HG03103 (cell line): ENCODE data around the gene IRX4.
"Not testable (repeated sequence)": the region's sequence is repeated elsewhere in the genome, so short reads cannot be mapped to it uniquely, and the experiment has no call there.

Experiments
- ATAC-seq: cut with Tn5 transposase; IDR thresholded peaks from one replicate; pipeline ENCODE4 v1.9.1; 2021; ENCODE audit warnings: low read depth; ENCODE audit not compliant: unreplicated experiment

Gene IRX4

DNA sequence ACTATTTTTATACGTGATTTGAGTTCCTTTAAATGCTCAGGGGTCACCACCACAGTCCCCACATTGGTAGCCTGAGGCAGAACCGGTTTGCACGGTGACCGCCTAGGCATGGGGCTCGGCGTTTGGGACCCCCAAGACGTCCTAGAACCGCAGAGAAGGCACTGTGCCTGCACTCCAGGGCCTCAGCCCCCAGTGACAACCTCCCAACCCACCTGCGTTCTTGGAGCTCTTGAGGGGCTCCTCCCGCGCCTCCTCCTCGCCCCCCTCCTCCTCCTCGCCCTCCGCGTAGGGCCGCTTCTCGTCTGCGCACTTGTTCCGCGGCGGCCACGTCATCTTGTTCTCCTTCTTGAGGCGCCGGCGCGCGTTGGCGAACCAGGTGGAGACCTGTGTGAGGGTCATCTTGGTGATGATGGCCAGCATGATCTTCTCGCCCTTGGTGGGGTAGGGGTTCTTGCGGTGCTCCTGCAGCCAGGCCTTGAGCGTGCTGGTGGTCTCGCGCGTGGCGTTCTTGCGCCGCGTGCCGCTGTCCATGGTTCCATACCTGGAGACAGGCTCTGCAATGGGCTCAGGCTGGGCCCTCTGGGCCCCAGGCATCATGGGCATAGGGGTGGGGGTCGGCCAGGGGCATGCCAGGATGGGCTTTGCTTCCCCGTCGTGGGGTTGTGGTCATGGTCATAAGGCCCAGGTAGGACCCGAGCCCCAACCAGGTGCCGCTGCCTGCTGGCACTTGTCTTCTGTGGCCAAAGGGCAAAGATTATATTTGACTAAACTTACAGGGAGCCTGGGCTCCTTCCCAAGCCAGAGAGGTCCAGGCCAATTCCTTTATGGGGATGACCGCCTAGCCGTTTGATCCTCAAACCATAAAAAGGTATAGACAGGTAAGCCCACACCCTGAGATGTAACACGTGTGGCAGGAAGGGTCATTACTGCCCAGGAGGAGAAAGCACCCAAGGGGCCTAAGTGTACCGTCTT is 3.1 kb downstream of the IRX4 start:
- ATAC-seq, result no peak

DNA sequence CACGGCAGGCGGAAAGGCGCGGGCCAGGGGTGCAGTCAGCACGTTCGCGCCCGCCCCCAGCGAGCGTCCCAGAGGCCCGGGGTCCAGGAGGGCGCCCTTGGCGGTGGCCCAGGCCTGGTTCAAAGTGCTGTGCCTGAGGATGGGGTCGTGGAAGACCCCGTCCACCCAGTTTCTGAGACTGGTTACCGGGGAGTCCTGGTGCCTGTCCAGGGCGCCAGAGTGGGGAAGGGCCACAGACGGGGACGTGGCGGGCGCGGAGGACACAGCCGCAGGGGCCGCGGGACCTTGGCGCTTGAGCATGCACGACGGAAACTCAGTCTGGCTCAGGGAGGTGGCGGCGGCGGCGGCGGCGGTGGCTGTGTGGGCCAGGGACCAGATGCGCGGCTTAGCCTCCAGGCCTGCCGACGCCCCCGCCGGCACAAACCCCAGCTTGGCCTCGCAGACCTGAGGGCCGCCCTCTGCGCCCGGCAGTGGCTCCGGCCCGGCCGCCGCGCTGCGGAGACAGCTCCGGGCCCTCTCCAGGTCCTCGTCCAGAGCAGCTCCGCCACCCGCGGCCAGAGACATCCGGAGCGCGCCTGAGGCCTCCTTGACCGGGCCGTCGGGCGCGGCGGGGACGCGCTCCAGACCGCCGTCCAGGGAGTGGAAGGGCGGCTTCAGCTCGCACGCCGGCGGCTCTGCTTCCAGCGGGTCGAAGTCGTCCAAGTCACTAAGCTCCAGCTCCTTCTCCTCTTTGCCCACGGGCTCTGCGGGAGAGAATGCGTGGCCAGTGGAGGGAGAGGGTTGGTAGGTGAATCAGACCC is 4.5 kb downstream of the IRX4 start:
- ATAC-seq, result no peak

DNA sequence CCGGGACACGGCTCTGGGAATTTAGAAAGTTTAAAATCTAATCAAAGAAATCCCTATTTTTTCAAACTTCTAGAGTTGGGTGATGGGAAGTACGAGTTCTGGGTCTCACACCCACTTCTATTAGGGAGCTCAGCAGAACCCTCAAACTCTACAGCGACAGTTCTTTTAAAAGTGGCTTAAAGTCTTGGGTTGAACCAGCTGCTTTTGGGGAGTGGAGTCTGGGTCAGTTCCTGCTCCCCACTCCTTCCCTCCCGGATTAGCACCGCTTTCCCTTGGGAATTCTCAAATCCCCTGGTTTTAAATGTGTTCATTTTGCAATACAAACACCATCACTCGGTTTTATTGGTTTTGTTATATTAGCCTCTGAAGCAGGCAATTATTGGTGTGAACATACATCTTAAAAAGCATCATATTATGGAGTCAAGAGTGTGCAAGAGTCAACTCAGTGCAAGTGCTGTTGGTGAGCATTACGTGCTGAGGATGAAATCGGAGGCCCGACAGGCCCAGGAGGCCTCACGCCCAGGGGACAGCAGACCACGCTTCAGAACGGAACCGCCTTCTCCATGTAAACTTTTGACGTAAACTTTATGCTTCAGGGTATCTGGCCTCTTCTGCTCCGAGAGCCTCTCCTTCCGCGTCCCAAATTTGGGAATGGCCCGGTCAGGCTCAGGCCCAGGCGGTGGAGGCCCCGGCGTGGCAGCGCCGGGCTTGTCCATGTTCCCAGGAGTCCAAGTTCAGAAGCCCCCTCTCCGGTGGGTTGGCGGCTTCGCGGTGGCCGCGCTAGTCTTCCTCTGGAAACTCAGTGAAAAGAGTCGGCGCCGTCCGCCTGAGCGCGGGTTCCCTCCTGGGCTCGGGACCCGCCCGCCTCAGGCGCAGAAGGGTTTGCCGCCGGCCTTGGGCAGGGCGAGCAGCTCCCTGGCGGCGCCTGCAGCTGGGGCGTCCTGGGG is 5.3 kb downstream of the IRX4 start:
- ATAC-seq, result no peak

DNA sequence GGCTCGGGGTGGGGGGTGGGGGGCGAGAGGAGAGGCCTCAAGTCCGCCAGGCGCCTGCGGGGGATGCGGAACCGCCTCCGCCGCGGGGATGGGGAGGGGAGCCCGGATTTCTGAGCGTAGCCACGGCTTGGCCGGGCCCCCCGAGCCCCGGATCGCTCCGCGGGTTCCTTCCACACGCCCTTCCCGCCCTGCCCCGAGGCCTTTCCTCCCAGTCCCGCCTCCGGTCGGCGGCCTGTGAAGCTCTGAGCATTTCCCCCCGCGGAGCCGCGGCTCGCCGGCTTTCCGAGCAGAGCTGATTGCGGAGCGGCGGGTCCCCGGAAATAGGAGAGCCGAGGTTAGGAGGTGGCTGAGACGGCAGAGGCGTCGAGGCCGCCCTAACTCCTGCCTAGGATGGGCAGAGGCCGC is 6.1 kb downstream of the IRX4 start:
- ATAC-seq, result no peak

DNA sequence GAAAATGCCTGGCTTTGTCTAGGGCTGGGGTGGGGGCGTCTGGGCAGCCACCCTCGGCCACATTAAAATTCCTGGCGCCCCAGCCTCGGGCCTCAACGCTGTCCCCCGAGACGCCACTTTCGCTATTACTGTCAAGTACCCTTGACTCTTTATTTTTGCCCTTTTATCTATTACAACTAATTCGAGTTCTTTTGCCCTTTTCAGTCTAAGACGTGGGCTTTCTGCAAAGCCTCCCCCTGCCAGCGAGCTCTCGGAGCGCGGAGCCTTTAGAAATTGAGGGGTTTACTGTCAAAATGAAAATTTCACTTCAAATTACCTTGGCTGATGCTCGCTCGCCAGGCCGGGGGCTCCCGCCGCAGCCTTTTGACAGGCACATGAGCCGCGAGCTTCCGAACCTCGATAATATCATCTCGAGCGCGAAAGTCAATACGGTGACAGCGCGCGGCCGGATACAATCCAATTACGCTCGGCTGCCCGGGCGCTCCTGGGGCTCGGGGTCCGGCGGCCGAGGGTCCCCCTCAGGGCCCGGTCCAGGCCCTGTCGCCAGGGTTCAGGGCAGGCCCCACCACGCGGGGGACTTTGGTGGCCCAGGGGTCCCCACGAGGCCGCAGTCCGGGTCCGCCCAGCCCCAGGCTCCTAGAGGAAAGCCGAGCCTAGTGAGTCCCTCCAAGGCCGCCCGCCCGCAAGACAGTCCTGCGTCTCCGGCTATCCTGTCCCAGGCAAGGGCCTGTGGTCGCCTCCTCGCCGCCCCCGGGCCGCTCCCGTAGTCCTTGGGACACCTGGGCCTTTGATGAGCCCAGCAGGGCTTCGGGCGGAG is 6.7 kb downstream of the IRX4 start:
- ATAC-seq, result no peak

DNA sequence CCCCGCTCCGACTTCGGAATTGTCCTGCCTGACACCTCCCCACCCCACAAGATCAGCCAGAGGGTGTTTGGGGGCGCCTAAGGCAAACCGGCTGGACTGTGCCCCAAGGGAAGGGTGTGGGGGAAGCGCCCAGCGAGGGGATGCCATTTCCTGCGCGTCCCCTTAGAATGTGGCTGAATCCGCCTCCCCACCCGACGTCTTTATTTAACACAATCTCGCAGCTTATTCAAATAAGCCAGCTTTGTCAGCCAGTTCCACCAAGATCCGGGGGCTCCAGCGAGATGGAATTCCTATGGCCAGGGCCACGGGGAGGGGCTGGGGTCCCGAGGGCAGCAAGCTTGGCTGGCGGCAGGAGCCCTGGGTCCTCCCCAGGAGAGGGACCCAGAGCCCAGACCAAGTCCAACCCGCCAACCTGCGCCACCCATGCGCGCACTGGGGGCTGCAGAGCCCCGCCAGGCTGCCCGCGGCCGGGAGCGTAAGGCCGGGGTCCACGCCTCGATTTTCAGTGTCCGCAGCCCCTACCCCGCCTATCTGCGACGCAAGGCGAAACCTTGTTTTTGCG is 7.4 kb downstream of the IRX4 start:
- ATAC-seq, result no peak

DNA sequence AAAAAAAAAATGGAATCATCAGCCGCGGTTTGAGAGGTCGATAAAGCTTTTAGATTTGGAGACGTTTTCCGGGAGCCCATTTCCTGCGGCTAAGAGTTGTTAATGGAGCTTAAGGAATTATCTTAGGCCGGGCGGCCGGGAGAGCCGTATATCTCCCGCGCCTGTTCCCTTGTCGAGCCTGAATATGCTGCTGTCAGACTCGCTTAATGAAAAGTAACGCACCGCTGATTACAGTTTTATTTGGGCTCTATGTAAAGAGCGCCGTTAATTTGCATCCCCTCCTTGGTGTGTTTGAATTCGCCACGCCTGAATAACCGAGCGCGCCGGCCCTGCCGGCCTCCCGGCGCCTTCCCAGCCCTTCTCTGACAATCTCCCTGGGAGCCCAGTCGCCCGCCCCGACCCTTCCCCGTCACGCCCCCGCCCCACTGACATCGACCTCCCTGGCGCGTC is 7.9 kb downstream of the IRX4 start:
- no peak for ATAC-seq

DNA sequence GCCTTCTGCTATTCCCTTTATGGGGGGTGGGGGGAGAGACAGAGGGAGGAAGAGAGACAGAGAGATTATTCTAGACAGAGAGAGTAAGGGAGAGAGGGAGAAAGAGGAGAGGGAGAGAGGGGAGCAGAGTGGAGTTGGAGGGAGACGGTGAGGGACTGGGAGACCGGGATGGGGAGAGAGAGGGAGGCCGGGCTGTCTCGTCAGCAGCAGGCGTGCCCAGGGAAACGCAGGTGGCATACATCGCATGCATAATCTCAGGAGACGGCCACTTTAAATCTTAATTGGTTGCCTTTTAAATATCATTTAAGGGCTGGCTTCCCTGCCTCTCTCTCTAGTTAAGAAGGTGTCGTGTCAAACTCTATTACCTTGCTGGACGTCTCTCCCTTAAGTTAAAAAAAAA is 8.4 kb downstream of the IRX4 start:
- no peak for ATAC-seq

DNA sequence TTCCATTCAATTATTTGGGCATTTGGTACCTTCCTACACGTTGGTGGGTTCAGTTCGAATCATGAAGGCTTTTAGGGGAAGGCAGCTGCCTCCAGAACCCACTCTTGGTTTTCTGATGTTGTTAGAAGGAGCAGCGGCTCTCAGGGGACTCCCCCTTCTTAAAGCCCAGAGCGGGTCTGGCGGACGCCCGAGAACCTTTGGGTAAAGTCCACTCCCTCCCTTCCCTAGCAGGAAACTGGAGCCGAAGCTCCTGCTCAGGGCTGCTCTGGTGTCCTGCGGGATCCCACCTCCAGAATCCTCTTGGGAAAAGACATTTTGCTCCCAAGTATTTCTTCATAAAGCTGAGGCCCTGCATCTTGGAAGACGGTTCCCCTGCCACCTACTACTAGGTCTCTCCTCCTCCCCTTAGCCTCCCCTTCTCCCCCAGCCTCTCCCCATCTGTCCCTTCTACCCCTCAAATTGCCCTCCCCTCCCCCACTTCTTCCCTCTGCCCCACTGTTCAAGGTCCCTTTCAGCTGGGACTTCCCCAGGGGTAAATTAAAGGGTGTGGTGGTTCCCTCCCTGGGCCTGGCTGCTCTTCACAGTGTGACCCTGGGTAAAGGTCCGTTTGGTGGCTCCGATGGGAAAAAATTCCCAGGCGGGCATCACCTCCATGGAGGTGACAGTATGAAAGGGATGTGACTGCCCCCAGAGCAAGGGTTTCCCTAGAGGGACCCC is 9.3 kb downstream of the IRX4 start:
- no peak for ATAC-seq

DNA sequence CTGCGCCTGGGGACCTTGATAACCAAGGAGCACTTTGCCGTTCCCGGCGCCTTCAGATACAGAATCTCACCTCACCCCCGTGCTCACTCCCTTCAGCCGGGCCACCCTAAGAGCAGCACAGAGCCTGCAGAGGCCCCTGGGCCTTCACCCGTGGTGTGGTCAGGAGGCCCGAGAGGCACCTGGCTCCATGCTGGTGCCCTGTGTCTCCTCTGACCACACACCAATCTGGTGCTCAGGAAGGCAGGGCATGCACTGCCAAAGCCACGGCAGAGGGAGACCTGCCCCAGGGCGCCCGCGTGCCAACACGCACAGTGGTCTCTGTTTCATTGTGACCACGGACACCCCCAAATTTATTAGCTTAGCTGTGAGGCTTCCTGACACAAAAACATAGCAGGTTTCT is 11.3 kb downstream of the IRX4 start:
- no peak for ATAC-seq

DNA sequence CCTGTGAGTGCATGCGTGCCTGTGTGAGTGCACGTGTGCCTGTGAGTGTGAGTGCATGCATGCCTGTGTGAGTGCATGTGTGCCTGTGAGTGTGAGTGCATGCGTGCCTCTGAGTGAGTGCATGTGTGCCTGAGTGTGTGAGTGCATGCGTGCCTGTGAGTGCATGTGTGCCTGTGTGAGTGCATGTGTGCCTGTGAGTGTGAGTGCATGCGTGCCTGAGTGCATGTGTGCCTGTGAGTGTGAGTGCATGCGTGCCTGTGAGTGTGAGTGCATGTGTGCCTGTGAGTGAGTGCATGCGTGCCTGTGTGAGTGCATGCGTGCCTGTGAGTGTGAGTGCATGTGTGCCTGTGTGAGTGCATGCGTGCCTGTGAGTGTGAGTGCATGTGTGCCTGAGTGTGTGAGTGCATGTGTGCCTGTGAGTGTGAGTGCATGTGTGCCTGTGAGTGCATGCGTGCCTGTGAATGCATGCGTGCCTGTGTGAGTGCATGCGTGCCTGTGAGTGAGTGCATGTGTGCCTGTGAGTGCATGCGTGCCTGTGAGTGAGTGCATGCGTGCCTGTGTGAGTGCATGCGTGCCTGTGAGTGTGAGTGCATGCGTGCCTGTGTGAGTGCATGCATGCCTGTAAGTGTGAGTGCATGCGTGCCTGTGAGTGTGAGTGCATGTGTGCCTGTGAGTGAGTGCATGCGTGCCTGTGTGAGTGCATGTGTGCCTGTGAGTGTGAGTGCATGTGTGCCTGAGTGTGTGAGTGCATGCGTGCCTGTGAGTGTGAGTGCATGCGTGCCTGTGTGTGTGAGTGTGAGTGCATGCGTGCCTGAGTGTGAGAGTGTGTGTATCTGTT is 12.1 kb downstream of the IRX4 start:
- ATAC-seq, result not testable (repeated sequence)

DNA sequence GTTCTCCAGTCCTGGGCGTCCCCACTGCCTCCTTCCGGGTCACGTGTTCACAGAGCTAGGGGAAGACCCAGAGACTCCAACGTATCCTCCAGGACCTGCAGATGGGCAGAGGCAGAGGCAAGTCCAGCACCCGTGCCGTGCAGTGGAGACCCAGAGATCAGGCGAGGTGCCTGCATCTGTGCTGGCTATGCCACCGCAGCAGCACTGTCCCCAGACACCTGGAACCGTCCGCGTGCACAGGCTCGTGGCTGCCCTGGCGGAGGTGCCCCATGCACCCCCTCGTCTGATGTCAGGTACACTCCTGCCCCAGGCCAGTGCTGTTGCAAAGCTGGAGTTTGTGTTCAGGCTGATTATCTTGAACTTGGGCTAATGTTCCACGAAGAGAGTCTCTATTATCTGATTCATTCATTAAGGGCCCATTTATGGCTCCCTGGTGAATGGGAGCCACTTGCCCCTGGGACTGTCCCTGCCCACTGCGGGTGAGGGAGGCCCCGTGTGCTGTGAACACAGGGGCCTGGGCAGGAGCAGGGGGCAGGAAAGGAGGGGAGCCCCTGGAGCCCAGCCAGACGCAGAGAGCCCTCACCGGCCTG is 13.7 kb downstream of the IRX4 start:
- ATAC-seq, result no peak

DNA sequence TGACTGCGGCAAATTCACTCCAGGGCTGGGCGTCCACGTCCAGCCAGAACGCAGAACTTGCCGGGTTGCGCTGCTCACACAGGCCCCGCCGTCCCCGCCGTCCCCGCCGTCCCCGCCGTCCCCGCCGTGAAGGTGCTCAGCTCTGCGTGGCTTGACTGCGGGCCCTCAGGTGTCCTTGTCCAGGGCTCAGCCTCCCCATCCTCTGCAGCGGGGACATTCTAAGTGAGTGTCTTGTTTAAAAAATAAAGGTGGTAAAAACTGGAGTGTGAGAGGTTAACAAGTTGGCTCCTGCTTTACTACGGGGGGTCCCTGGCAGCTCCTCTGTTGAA is 14.9 kb downstream of the IRX4 start:
- no peak for ATAC-seq

DNA sequence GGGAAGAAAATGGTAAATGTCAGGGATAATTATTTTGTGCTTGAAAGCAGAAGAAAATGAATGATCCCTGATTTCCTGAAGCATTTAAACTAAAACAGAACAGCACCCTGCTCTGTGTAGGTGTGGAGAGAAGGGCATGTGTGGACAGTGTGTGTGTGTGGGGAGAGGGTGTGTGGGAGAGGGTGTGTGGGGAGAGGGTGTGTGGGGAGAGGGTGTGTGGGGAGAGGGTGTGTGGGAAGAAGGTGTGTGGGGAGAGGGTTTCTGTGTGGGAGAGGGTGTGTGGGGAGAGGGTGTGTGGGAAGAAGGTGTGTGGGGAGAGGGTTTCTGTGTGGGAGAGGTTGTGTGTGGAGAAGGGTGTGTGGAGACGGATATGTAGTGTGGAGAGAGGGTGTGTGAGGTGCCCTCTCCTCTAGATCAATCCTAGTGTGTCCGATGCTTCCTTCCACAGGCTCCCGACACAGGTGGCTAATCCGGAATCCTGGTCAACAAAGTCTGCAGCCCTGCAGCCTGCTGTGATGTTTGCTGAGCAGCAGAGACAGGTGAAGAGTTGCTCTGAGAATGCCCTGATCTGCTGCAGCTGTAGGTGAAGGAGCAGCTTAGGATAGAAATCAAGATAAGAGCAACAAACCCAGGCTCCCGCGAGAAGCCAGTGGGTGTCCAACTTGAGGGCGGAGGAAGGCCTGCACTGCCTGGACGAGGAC is 15.5 kb downstream of the IRX4 start:
- no peak for ATAC-seq

DNA sequence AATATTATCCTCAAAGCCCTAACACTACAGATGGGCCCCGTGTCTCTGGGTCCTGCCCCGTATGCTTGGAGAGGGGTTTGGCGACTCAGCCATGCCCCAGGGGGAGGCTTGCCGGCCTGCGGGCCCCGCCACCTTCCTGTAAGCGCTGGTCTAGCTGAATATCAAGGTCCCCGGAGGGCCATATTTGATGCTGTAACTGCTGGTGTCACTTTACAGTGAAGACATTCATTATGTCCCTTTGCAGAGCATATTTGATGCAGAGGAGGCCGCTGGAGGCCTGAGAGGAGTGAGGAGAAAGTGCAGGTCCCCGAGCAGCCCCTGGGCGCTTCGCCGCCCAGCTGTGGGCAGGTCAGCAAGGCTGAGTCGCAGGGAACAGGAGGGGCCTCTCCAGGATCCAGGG is 16.8 kb downstream of the IRX4 start:
- ATAC-seq, result no peak

DNA sequence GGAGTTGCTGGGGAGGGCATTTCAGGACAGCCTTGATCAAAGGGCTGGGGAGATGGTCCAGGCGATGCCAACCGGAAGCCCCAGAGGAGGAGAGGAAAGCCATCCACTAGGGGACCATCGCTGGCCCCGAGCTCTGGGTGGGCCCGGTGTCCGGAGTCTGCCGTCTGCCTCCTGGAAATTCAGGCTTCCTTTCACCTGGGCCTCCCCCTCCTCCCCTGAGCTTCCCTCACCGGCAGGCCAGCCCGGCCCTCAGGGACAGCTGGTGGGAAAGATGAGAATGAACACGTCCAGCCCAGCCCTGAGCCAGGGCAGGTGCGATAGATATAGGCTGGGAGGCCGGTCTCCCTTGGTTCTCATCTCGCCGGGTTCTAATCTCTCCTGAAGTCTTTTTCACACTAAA is 17.2 kb downstream of the IRX4 start:
- no peak for ATAC-seq

DNA sequence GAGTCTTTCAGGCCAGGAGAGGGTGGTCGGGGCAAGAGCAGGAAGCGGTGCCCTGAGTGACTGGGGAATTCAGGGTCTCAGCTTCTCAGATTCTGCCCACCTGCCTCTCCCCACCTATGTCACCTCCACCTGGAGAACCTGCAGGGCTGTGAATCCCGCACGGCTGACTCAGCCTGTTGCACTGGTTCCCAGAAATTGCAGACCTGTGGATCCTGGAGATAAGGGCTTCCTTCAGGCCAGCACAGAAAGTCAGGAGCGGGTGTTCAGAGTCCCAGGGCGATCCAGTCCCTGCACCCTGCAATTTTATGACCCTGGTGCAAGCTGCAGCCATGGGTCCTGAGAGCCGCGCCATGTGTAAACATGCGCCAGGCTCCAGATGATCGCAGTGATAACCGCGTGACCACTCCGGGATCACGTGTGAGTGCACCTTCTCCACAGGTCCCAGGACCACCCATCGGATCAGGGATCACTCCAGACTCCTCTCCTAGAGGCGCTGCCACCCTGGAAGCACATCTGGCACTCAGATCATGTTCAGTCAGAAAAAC is 17.8 kb downstream of the IRX4 start:
- no peak for ATAC-seq
